HEK293T (cell line): Measurements from ENCODE around the gene TYSND1.
"Not testable (repeated sequence)": the region's sequence is repeated elsewhere in the genome, so short reads cannot be mapped to it uniquely, and the experiment has no call there.

Source experiments
- CTCF ChIA-PET: fragments of 350-600 bp; formaldehyde crosslinking; extraction: SDS; loops from one replicate; lab custom pipeline; 2021; ENCODE audit warnings: antibody characterized with exemption, inconsistent platforms; lab: Yijun Ruan, JAX
- POLR2A ChIA-PET: fragments of 350-600 bp; formaldehyde crosslinking; extraction: SDS; loops from one replicate; lab custom pipeline; 2020; ENCODE audit warnings: antibody characterized with exemption, inconsistent platforms; lab: Yijun Ruan, JAX
- DNase-seq: peaks from one replicate; pipeline ENCODE4 v3.0.0; 2012; ENCODE audit warnings: mixed read lengths; ENCODE audit errors: extremely low spot score
- ARNT ChIP-seq: fragments of 450-650 bp; IDR thresholded peaks from 2 replicates; pipeline ENCODE4 v1.6.1; 2017; ENCODE audit warnings: mild to moderate bottlenecking
- BHLHE40 ChIP-seq: fragments of 450-650 bp; IDR thresholded peaks from 2 replicates; pipeline ENCODE4 v1.6.1; 2016; ENCODE audit warnings: mild to moderate bottlenecking, moderate library complexity, borderline replicate concordance
- CTBP1 ChIP-seq: fragments of 450-650 bp; IDR thresholded peaks from 2 replicates; pipeline ENCODE4 v1.6.1; 2016; ENCODE audit warnings: borderline replicate concordance
- ELF4 ChIP-seq: fragments of 450-650 bp; IDR thresholded peaks from 2 replicates; pipeline ENCODE4 v1.6.1; 2017; ENCODE audit warnings: antibody characterized with exemption
- FOXA1 ChIP-seq: fragments of 450-650 bp; IDR thresholded peaks from 2 replicates; pipeline ENCODE4 v1.6.1; 2016; ENCODE audit warnings: mild to moderate bottlenecking
- FOXK2 ChIP-seq: fragments of 450-650 bp; IDR thresholded peaks from 2 replicates; pipeline ENCODE4 v1.6.1; 2016; ENCODE audit warnings: mild to moderate bottlenecking
- FOXM1 ChIP-seq: fragments of 450-650 bp; IDR thresholded peaks from 2 replicates; pipeline ENCODE4 v1.6.1; 2017; ENCODE audit warnings: mild to moderate bottlenecking, borderline replicate concordance
- HDGF ChIP-seq: fragments of 450-650 bp; IDR thresholded peaks from 2 replicates; pipeline ENCODE4 v1.6.1; 2017; ENCODE audit warnings: antibody characterized with exemption, borderline replicate concordance
- L3MBTL2 ChIP-seq: fragments of 450-650 bp; conservative IDR thresholded peaks from 2 replicates; pipeline ENCODE4 v1.6.1; 2016; ENCODE audit warnings: mild to moderate bottlenecking
- LEF1 ChIP-seq: fragments of 450-650 bp; IDR thresholded peaks from 2 replicates; pipeline ENCODE4 v1.6.1; 2017; ENCODE audit warnings: mild to moderate bottlenecking, borderline replicate concordance
- NFRKB ChIP-seq: fragments of 450-650 bp; IDR thresholded peaks from 2 replicates; pipeline ENCODE4 v1.6.1; 2016; ENCODE audit warnings: mild to moderate bottlenecking, moderate library complexity
- SP1 ChIP-seq: fragments of 450-650 bp; IDR thresholded peaks from 2 replicates; pipeline ENCODE4 v1.6.1; 2017
- SUZ12 ChIP-seq: fragments of 450-650 bp; IDR thresholded peaks from 2 replicates; pipeline ENCODE4 v1.6.1; 2016; ENCODE audit warnings: mild to moderate bottlenecking
- TARDBP ChIP-seq: fragments of 450-650 bp; IDR thresholded peaks from 2 replicates; pipeline ENCODE4 v1.6.1; 2016
- ZNF384 ChIP-seq: fragments of 450-650 bp; IDR thresholded peaks from 2 replicates; pipeline ENCODE4 v1.6.1; 2016
- TF ChIP-seq, protein P1 (sequence below): fragments of 450-650 bp; IDR thresholded peaks from 2 replicates; pipeline ENCODE4 v1.6.1; 2016

Gene TYSND1

DNA sequence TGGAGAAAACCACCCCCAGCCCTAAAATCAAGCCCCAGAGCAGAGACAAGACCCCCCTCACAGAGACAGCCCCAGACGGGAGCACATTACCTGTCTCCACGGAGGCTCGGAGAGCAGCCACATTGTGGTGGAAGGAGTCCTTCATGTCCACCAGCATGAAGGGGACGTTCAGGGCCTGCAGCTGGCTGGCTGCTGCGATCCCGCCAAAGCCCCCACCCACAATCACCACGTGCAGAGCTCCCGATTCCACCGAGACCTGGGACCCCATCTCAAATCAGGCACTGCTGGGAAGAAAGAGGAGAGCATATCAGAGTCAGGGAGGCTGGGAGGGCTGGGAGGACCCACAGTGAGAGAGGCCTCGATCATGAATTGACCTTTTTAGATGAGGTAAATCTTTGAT lies 22.7 kb downstream of the TYSND1 start:
- TF ChIP-seq ZNF384 (no peak), TARDBP (no peak), BHLHE40 (no peak), ARNT (no peak), NFRKB (no peak), ELF4 (no peak), SUZ12 (no peak), FOXM1 (no peak), L3MBTL2 (no peak), FOXK2 (no peak), CTBP1 (no peak), HDGF (no peak), LEF1 (no peak), FOXA1 (no peak), SP1 (no peak)
- TF ChIP-seq, protein P1, sequence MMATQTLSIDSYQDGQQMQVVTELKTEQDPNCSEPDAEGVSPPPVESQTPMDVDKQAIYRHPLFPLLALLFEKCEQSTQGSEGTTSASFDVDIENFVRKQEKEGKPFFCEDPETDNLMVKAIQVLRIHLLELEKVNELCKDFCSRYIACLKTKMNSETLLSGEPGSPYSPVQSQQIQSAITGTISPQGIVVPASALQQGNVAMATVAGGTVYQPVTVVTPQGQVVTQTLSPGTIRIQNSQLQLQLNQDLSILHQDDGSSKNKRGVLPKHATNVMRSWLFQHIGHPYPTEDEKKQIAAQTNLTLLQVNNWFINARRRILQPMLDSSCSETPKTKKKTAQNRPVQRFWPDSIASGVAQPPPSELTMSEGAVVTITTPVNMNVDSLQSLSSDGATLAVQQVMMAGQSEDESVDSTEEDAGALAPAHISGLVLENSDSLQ: no peak
- ChIA-PET CTCF (interaction anchor here (0.7 kb wide), 1 partner anchor 13 kb away, joined by 3 read pairs; no protein-coding TSS in a partner anchor), POLR2A (interaction anchor here (1.5 kb wide), 1 partner anchor 23 kb away, joined by 6 read pairs; the partner anchor contains the start of gene TYSND1)

DNA sequence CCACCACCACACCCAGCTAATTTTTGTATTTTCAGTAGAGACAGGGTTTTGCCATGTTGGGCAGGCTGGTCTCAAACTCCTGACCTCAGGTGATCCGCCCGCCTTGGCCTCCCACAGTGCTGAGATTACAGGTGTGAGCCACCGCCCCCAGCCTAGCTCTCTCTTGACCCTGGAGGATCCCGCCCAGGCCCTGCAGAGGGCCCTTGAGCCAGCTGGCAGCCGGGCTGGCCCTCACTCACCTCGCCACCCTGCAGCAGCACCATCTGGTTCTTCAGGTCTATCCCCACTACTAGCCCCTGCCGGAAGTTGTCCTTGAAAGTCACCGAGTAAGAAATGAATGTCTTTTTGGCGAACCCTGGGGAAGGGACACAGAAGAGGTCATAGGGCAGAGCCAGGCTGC lies 23.3 kb downstream of the TYSND1 start:
- ChIA-PET POLR2A (interaction anchor here (1.5 kb wide), 1 partner anchor 23 kb away, joined by 6 read pairs; the partner anchor contains the start of gene TYSND1), CTCF (interaction anchor here (0.7 kb wide), 1 partner anchor 14 kb away, joined by 3 read pairs; no protein-coding TSS in a partner anchor)
- not testable (repeated sequence) for DNase-seq

More for the DNA sequence above, 22.7 kb downstream of the TYSND1 start:
- no peak for DNase-seq

- no peak for TF ChIP-seq L3MBTL2
- no peak for TF ChIP-seq BHLHE40
- no peak for TF ChIP-seq SUZ12
- TF ChIP-seq NFRKB: no peak
- TF ChIP-seq SP1: no peak
- TF ChIP-seq TARDBP: no peak
- no peak for TF ChIP-seq ZNF384
- no peak for TF ChIP-seq FOXM1
- TF ChIP-seq LEF1: no peak
- TF ChIP-seq HDGF: no peak
- TF ChIP-seq ARNT: no peak
- TF ChIP-seq FOXK2: no peak
- POLR2A ChIA-PET: interaction anchor here (1.5 kb wide), 1 partner anchor 24 kb away, joined by 6 read pairs; the partner anchor contains the start of gene TYSND1
- DNase-seq: no peak
- CTCF ChIA-PET: no interaction called here
Observed at GRCh38 chr10:70122742-70123141, 23.8 kb downstream of the TYSND1 start.

- no peak for DNase-seq
- ChIA-PET CTCF (no interaction called here), POLR2A (no interaction called here)
- TF ChIP-seq SUZ12 (no peak), L3MBTL2 (no peak), CTBP1 (no peak), ARNT (no peak), ZNF384 (no peak), BHLHE40 (no peak), FOXK2 (no peak), FOXA1 (no peak), NFRKB (no peak), FOXM1 (no peak)
Observed at GRCh38 chr10:70121281-70121949, 25.1 kb downstream of the TYSND1 start.

DNA sequence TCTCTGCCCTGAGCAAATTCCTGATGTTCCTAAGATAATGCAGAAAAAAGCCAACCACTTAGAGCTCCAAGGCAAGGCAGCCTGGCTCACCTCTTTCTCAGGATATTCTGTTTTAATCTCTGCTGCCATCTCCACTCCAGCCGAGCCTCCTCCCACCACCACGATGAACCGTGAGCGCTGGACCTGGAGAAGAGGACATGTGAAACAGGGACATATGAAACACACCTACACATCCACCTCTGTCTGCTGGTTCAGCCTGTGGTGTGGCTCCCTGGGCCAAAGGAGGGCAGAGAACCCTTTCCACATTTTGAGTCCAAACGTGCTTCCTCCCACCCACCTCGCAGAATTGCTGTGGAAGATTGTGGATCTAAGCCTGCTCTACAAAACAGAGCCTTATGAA lies 26.1 kb downstream of the TYSND1 start:
- DNase-seq: no peak
- CTCF ChIA-PET: no interaction called here
- POLR2A ChIA-PET: interaction anchor here (1.0 kb wide), 1 partner anchor 27 kb away, joined by 3 read pairs; the partner anchor contains the start of gene TYSND1
- TF ChIP-seq HDGF (no peak), FOXA1 (no peak), CTBP1 (no peak), ZNF384 (no peak), L3MBTL2 (no peak), BHLHE40 (no peak), LEF1 (no peak), SP1 (no peak), NFRKB (no peak), ELF4 (no peak), FOXM1 (no peak), SUZ12 (no peak), TARDBP (no peak), FOXK2 (no peak), ARNT (no peak)
- TF ChIP-seq, protein P1: no peak

DNA sequence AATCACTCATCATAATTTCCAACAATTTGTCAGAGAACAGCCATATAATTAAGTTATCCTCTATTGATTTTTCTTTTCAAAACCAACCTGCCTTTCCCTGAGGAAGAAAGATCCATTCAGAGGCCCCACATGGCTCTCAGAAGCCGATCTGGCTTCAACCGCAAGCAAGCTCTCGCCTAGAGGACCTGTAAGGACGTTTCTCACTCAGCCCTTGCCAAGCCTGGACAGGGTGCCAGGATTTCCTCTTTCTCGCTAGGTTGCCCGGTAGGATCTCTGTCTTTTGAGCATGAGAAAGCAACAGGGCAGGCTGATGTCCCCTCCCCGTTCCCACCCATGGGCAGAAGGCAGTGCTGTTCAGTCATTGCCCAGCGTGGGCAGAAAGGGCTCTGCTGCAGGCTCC lies 26.9 kb downstream of the TYSND1 start:
- no peak for DNase-seq
- CTCF ChIA-PET: no interaction called here
- POLR2A ChIA-PET: interaction anchor here (1.0 to 4.7 kb wide), 2 partner anchors 26 to 27 kb away, joined by 3 to 41 read pairs; partner anchors contain the start of gene TYSND1
- TF ChIP-seq, protein P1: no peak
- TF ChIP-seq L3MBTL2 (no peak), FOXK2 (no peak), SP1 (no peak), TARDBP (no peak), NFRKB (no peak), LEF1 (no peak), ELF4 (no peak), CTBP1 (no peak), SUZ12 (no peak), BHLHE40 (no peak)
